ENCODE measurements around the gene FAM229A. TPM values are rescaled to one million over a fixed set of nuclear protein-coding genes. Genes with fewer than 3 reads are reported as not detected.

FAM229A gene
- total RNA-seq, 3 donors from 2014 or later = 2.7 to 3.5 (median 3.2) TPM

DNA sequence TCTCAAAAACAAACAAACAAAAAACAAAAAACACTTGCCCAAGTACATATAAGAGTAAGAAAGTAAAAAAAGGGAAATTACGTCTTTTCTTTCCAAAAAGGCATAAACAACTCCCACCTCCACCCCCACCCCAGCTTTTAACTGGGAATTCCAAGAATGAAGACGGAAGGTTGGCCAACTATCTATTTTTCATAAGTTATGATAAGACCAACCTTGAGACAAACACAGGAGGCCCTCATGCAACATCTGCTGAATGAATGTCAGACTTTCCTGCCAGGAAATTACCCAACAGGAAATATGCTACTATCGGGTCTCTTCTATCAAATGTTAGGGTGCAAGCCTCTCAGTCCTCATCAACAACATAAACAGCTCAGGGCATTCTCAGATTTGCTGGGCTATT, 30.0 kb upstream of the FAM229A start:
- Mint-ChIP-seq H3K4me1 (ENCODE audit: low read depth) (peaks cover 31% of the 10 kb centered on the region), H3K36me3 (ENCODE audit: insufficient read depth) (peaks cover 9% of the 10 kb centered on the region), H3K9me3 (no peaks in the 10 kb centered on the region), H3K27me3 (ENCODE audit: low read depth) (no peaks in the 10 kb centered on the region), H3K4me3 (peak overlapping the region; percentile 98)
- DNase-seq = no peak
- no peak for ATAC-seq

DNA sequence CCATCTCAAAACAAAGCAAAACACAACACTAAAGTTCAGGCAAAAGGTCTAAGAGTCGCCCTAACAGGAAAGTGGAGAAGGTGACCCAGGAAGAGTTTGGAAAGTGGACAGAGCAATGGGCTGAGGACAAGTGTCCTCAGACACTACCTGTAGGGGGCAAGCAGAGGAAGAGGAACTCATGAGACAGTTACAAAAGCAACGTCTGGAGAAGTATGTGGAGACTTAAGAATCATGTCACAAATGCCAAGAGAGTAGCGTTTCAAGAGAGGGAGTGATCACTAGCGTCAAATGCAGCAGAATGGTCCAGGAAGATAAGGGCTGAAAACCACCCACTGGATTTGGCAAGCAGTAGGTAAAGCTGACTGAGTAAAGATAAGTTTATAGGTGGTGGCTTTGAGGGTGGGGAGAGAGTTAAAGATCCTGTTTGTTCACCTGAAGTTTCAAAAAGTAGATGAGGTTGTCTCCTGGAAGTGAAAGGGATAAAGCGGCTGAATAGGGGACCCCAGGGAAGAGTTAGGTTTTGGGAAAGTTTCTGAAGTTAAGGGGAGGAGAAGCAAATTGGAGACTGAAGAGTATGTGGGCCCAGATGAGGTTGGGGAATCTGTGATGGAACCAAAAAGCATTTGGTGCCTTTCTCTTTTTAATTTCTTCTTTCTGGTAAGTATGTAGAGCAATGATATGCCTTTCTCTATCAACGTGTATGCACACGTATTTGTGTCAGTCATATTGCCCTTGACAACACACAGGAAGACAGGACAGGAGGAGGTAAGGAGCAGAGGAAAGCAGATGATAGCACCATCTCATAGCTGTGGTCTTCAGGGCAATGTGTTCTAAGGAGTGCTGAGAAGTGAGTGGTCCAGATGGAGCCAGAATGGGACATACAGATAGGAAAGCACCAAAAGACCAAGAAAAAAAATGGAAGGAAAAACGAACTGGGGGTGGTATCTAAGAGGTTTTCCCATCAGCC, 28.9 kb upstream of the FAM229A start:
- Mint-ChIP-seq H3K27me3 (ENCODE audit: low read depth) (no peaks in the 10 kb centered on the region), H3K4me3 (no peak overlapping the region), H3K9me3 (no peaks in the 10 kb centered on the region), H3K4me1 (ENCODE audit: low read depth) (peaks cover 38% of the 10 kb centered on the region), H3K36me3 (ENCODE audit: insufficient read depth) (peaks cover 17% of the 10 kb centered on the region)
- no peak for DNase-seq
- ATAC-seq = no peak

DNA sequence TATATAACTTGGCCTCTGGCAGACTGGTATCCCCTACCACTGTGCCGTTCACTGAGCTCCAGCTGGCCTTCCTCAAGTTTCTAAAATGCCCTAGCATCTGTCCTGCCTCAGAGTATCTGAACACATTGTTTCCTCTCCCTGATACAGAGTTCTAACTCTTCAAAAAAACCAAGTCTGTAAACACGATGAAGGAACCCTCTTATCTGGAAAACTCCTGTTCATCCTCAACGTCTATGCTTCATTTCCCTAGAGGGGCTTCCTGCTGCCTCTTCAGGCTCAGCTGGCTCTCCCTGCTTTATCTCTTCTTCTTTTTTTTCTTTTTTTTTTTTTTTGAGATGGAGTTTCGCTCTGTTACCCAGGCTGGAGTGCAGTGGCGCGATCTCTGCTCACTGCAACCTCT, 26.4 kb upstream of the FAM229A start:
- ATAC-seq (no peak), DNase-seq (no peak)
- no peak overlapping the region for H3K4me3 Mint-ChIP-seq
- H3K9me3 Mint-ChIP-seq = no peaks in the 10 kb centered on the region
- peaks cover 25% of the 10 kb centered on the region for H3K36me3 Mint-ChIP-seq (ENCODE audit: insufficient read depth)
- H3K4me1 Mint-ChIP-seq (ENCODE audit: low read depth) = peaks cover 26% of the 10 kb centered on the region
- no peaks in the 10 kb centered on the region for H3K27me3 Mint-ChIP-seq (ENCODE audit: low read depth)

DNA sequence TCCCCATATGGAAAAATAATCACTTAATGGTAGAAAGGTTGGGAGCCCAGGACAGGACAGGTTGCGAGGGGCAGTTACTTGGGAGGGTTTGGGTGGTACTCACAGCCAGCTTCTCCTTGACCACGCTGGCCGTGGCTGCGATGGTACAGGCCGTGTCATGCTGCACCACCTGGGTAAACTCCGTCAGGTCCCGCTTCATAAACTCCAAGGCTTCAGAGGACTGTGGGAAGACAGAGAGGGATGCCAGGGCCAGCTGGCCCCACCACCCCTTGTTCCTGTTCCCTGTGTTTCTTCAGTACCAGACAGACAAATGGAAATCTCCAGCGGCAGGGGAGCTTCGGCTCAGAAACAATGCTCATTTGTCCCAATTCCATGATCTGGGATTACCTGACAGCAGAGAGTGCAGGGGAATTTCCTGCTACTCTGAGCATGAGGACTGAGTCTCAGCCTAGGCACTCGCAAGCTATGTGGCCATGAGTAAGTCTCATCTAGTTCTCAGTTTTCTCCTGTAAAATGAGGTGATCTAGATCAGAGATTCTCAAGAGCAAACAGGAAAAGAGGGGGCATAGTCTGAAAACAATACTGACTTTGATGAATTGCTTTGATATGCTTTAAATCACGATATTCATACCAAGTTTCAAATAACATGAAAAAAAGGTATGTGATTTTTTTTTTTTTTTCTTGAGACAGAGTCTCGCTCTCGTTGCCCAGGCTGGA, 24.5 kb upstream of the FAM229A start:
- H3K27me3 Mint-ChIP-seq (ENCODE audit: low read depth) = no peaks in the 10 kb centered on the region
- H3K9me3 Mint-ChIP-seq = no peaks in the 10 kb centered on the region
- peaks cover 20% of the 10 kb centered on the region for H3K36me3 Mint-ChIP-seq (ENCODE audit: insufficient read depth)
- ATAC-seq (no peak), DNase-seq (no peak)
- peaks cover 11% of the 10 kb centered on the region for H3K4me1 Mint-ChIP-seq (ENCODE audit: low read depth)
- no peak overlapping the region for H3K4me3 Mint-ChIP-seq

- Mint-ChIP-seq H3K4me3 (no peak overlapping the region), H3K36me3 (ENCODE audit: insufficient read depth) (peaks cover 27% of the 10 kb centered on the region), H3K27me3 (ENCODE audit: low read depth) (no peaks in the 10 kb centered on the region), H3K4me1 (ENCODE audit: low read depth) (no peaks in the 10 kb centered on the region), H3K9me3 (no peaks in the 10 kb centered on the region)
- ATAC-seq (no peak), DNase-seq (no peak)
These were observed 17.8 kb upstream of the FAM229A start for GRCh38 chr1:32380057-32380456.

DNA sequence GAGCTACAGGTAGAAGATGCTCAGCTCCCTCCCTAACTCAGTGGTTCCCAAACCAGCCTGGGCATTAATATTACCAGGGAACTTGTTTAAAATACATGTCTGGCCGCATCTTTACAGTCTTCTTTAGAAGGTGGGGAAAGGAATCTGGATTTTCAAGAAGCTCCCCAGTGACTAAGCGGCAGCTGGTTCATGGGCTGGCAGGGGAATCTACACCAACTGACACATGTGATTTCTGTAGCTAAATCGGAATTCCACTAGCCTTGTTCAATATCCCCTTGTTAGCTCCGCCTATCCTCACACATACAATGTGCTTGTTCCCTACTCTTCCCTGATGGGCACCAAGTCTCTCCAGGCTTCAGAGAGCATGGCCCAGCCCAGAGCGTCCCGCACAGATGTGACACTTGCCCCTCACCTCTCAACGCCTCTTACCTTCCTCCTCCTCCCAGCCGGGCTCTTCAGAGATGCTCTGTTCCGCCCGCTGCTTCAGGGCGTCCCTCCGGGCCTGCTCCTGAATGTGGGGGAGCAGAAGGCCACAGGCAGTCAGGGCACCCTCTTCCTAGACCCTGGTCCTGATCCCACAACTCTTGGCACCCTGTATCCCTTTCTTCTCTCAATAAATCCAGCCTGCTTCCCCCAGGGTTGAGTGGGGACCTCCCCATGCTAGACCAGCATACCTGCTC, 15.4 kb upstream of the FAM229A start:
- H3K27me3 Mint-ChIP-seq (ENCODE audit: low read depth) = no peaks in the 10 kb centered on the region
- H3K4me1 Mint-ChIP-seq (ENCODE audit: low read depth) = peaks cover 6% of the 10 kb centered on the region
- H3K9me3 Mint-ChIP-seq = no peaks in the 10 kb centered on the region
- no peak for DNase-seq
- H3K4me3 Mint-ChIP-seq = no peak overlapping the region
- no peak for ATAC-seq
- peaks cover 36% of the 10 kb centered on the region for H3K36me3 Mint-ChIP-seq (ENCODE audit: insufficient read depth)

- Mint-ChIP-seq H3K27me3 (ENCODE audit: low read depth) (no peaks in the 10 kb centered on the region), H3K4me3 (no peak overlapping the region), H3K4me1 (ENCODE audit: low read depth) (peaks cover 18% of the 10 kb centered on the region), H3K9me3 (no peaks in the 10 kb centered on the region), H3K36me3 (ENCODE audit: insufficient read depth) (peaks cover 42% of the 10 kb centered on the region)
- no peak for DNase-seq
- no peak for ATAC-seq
These were observed 13.9 kb upstream of the FAM229A start for GRCh38 chr1:32376199-32376598.

GRCh38 chr1:32373996-32374592, 11.8 kb upstream of the FAM229A start:
- H3K27me3 Mint-ChIP-seq (ENCODE audit: low read depth) = no peaks in the 10 kb centered on the region
- ATAC-seq (no peak), DNase-seq (no peak)
- no peaks in the 10 kb centered on the region for H3K9me3 Mint-ChIP-seq
- H3K4me1 Mint-ChIP-seq (ENCODE audit: low read depth) = peaks cover 19% of the 10 kb centered on the region
- H3K4me3 Mint-ChIP-seq = no peak overlapping the region
- peaks cover 32% of the 10 kb centered on the region for H3K36me3 Mint-ChIP-seq (ENCODE audit: insufficient read depth)

GRCh38 chr1:32372149-32372756, 10.0 kb upstream of the FAM229A start:
- H3K4me3 Mint-ChIP-seq = no peak overlapping the region

DNA sequence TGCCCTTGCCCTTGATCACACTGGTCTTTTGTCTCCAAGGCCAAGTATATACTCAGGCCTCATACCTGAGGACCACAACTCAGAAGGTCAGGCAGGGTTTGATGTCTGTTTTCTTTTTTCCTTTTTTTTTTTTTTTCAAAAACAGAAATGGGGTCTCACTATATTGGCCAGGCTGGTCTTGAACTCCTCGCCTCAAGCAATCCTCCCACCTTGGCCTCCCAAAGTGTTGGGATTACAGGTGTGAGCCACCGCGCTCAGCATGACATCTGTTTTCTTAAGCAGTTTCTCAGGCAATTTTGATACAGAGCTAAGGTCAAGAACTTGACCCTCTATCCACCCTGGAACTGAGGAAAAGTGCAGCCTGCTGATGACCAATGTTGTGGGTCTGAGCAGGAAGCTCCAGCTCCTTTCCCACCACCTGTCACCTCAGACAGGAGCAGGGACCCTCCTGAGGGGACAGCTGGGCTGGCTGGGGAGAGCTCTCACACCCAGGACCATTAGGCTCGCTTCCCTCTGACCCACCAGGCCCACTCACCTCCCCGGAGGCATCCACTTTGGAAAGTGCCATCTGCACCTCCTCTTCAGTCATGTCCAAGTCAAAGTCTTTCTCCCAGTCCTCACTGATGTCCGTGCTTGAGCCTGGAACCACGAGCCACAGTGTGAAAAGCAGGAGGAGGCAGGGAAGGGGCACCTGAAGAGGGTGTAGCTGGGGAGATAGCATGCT, 5.8 kb upstream of the FAM229A start:
- Mint-ChIP-seq H3K4me3 (no peak overlapping the region), H3K36me3 (ENCODE audit: insufficient read depth) (peaks cover 27% of the 10 kb centered on the region), H3K27me3 (ENCODE audit: low read depth) (no peaks in the 10 kb centered on the region), H3K9me3 (no peaks in the 10 kb centered on the region), H3K4me1 (ENCODE audit: low read depth) (peaks cover 17% of the 10 kb centered on the region)
- no peak for ATAC-seq
- no peak for DNase-seq

More at GRCh38 chr1:32372149-32372756, 10.0 kb upstream of the FAM229A start:
- H3K9me3 Mint-ChIP-seq = no peaks in the 10 kb centered on the region
- DNase-seq = peak; percentile 31
- no peaks in the 10 kb centered on the region for H3K27me3 Mint-ChIP-seq (ENCODE audit: low read depth)
- peaks cover 32% of the 10 kb centered on the region for H3K36me3 Mint-ChIP-seq (ENCODE audit: insufficient read depth)
- H3K4me1 Mint-ChIP-seq (ENCODE audit: low read depth) = peaks cover 19% of the 10 kb centered on the region
- ATAC-seq = peak; percentile 65 to 83

DNA sequence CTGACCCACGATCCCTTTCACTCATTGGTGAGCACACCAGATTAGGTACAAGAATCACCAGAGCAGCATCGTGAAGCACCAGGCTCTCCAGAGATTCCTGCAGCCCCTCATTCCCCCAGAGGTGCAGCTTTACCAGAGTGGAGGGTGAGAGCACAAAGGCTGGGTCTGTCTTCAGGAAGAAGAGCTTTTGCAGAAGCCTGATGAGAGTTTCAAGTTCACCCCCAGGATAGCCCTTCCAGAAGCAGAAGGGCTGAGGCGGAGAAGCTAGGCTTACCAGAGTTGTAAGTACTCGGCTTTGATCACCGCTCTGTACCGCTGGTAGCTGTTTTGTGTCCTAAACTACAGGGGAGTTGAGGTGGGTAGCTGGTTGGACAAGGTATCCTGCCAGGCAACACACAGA, 3.2 kb upstream of the FAM229A start:
- Mint-ChIP-seq H3K27me3 (ENCODE audit: low read depth) (peaks cover 4% of the 10 kb centered on the region), H3K36me3 (ENCODE audit: insufficient read depth) (peaks cover 20% of the 10 kb centered on the region), H3K4me3 (no peak overlapping the region), H3K9me3 (no peaks in the 10 kb centered on the region), H3K4me1 (ENCODE audit: low read depth) (peaks cover 12% of the 10 kb centered on the region)
- DNase-seq (no peak), ATAC-seq (no peak)

DNA sequence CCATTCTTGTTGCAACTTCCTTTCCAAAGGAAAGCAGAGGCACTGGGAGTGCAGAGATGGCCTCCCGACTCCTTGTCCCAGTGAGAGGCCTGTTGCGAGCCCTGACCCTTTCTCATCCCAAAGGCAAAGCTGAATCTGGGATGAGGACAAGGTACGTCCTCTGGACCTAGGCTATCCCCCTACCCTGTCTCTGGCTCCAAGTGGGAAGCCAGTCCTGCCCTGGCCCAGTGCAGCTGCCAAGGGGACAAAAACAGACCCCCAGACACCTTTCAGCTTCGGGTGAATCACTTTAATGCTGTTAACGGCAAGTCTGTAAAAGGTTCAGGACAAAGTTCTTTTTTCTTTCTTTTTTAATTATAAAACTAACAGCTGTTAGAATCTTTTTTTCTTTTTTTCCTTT, 2.6 kb upstream of the FAM229A start:
- peaks cover 15% of the 10 kb centered on the region for H3K4me1 Mint-ChIP-seq (ENCODE audit: low read depth)
- ATAC-seq = no peak
- peaks cover 4% of the 10 kb centered on the region for H3K27me3 Mint-ChIP-seq (ENCODE audit: low read depth)
- DNase-seq = no peak
- no peak overlapping the region for H3K4me3 Mint-ChIP-seq
- no peaks in the 10 kb centered on the region for H3K9me3 Mint-ChIP-seq
- H3K36me3 Mint-ChIP-seq (ENCODE audit: insufficient read depth) = peaks cover 20% of the 10 kb centered on the region

- ATAC-seq (no peak), DNase-seq (no peak)
- H3K36me3 Mint-ChIP-seq (ENCODE audit: insufficient read depth) = peaks cover 14% of the 10 kb centered on the region
- H3K4me1 Mint-ChIP-seq (ENCODE audit: low read depth) = peaks cover 19% of the 10 kb centered on the region
- H3K4me3 Mint-ChIP-seq = no peak overlapping the region
- H3K9me3 Mint-ChIP-seq = no peaks in the 10 kb centered on the region
- H3K27me3 Mint-ChIP-seq (ENCODE audit: low read depth) = peaks cover 4% of the 10 kb centered on the region
These were observed 1.4 kb upstream of the FAM229A start for GRCh38 chr1:32363713-32364112.
